PFSK-1 (cell line): ENCODE measurements around the gene MOSMO.

Experiments
- POLR2AphosphoS5 ChIP-seq: IDR thresholded peaks from 2 replicates; pipeline ENCODE4 v1.6.1; 2012; ENCODE audit warnings: low read depth, mild to moderate bottlenecking, control low read depth, low read length, moderate library complexity
- TAF1 ChIP-seq: IDR thresholded peaks from 2 replicates; pipeline ENCODE4 v1.6.1; 2012; ENCODE audit warnings: low read length, control low read depth, borderline replicate concordance; ENCODE audit not compliant: insufficient read depth

DNA sequence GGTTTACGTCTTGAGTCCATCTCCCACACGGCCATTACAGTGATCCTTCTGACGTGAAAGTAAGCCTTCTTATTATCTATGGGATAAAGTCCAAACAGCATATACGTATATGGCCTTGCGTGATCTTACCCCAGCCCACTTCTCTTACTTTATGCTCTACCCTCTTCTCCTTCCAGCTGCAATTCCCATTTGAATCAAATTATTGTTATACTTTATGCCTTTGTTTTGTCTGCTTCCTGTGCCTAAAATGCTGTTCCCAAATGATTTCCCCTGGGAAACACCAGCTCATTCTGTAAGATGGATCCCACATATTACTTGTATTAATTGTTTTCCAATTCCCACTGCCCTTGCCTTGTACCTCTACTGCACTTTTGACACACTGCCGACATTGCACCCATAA is 43.6 kb upstream of the MOSMO start:
- TF ChIP-seq POLR2AphosphoS5 (no peak), TAF1 (no peak)
